ENCODE measurements around the gene GSTO2.

DNA sequence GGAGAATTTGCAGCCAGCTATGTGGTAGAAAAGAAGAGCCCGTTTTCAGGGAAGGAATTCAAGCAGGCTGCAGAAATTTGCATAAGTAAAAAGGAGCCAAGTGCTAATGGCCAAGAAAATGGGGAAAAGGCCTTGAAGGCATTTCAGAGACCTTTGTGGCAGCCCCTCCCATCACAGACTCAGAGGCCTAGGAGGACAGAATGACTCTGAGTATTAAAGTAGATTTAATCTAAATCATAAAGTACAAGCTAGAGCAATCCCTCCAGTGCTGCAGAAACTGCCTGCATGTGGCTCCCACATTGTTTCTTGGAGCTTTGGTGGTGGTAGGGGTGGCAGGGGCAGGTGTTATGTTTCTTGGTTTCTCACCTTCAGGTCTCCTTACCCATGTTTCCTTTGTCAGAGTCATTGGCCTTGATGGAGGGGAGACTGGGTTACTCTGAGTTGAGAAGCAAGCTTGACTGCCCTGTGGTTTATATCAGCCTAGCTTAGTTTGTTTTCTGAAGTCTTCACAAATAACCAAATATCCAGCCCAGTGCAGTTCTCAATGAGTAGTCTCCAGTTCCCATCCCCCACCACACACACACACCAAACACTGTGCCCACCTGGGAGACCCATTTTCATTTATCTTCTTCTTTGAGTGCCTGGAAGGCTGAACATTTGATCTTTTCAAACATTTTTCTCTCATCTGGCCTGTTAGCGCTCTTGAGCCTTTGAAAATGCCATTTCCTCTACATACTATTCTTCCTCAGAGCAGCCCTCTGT, 34.8 kb downstream of the GSTO2 start:
- TF ChIP-seq ZNF331 (CRISPR knock-in tag; IDR thresholded peaks at IDR 0.05; ENCODE audit: low read depth) (no peak), POLR2AphosphoS5 (IDR thresholded peaks at IDR 0.05; ENCODE audit: low read depth) (no peak), CREB1 (CRISPR knock-in tag; IDR thresholded peaks at IDR 0.05; ENCODE audit: low read depth) (no peak), EZH2 (IDR thresholded peaks at IDR 0.05; ENCODE audit: low read depth, unreplicated experiment) (no peak)
- TF ChIP-seq, protein P1, sequence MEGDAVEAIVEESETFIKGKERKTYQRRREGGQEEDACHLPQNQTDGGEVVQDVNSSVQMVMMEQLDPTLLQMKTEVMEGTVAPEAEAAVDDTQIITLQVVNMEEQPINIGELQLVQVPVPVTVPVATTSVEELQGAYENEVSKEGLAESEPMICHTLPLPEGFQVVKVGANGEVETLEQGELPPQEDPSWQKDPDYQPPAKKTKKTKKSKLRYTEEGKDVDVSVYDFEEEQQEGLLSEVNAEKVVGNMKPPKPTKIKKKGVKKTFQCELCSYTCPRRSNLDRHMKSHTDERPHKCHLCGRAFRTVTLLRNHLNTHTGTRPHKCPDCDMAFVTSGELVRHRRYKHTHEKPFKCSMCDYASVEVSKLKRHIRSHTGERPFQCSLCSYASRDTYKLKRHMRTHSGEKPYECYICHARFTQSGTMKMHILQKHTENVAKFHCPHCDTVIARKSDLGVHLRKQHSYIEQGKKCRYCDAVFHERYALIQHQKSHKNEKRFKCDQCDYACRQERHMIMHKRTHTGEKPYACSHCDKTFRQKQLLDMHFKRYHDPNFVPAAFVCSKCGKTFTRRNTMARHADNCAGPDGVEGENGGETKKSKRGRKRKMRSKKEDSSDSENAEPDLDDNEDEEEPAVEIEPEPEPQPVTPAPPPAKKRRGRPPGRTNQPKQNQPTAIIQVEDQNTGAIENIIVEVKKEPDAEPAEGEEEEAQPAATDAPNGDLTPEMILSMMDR (conservative IDR thresholded peaks at IDR 0.05; ENCODE audit: low read depth in 2 of 2), result no peak
- TF ChIP-seq, protein P2, sequence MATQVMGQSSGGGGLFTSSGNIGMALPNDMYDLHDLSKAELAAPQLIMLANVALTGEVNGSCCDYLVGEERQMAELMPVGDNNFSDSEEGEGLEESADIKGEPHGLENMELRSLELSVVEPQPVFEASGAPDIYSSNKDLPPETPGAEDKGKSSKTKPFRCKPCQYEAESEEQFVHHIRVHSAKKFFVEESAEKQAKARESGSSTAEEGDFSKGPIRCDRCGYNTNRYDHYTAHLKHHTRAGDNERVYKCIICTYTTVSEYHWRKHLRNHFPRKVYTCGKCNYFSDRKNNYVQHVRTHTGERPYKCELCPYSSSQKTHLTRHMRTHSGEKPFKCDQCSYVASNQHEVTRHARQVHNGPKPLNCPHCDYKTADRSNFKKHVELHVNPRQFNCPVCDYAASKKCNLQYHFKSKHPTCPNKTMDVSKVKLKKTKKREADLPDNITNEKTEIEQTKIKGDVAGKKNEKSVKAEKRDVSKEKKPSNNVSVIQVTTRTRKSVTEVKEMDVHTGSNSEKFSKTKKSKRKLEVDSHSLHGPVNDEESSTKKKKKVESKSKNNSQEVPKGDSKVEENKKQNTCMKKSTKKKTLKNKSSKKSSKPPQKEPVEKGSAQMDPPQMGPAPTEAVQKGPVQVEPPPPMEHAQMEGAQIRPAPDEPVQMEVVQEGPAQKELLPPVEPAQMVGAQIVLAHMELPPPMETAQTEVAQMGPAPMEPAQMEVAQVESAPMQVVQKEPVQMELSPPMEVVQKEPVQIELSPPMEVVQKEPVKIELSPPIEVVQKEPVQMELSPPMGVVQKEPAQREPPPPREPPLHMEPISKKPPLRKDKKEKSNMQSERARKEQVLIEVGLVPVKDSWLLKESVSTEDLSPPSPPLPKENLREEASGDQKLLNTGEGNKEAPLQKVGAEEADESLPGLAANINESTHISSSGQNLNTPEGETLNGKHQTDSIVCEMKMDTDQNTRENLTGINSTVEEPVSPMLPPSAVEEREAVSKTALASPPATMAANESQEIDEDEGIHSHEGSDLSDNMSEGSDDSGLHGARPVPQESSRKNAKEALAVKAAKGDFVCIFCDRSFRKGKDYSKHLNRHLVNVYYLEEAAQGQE (IDR thresholded peaks at IDR 0.05; ENCODE audit: unreplicated experiment), result no peak
